IMR-90 (cell line): ENCODE results near the gene PLPP4. TPM values are rescaled to one million over a fixed set of nuclear protein-coding genes. Genes with fewer than 3 reads are reported as not detected.

Experiments used
- ATAC-seq: fragments of 200-7000 bp; cut with Tn5 transposase; 2 replicates; pipeline ENCODE4 v1.9.1; 2020; ENCODE audit warnings: low read depth, mild to moderate bottlenecking, moderate library complexity
- BruUV-seq: library from RNA; stranded (reverse); fragments of 400-500 nt; replicated peaks from 2 replicates; lab custom pipeline; 2021; lab: Mats Ljungman, UMichigan
- CTCF ChIA-PET: fragments of 300-600 bp; formaldehyde crosslinking; extraction: SDS; loops from one replicate; lab custom pipeline; 2021; ENCODE audit warnings: antibody characterized with exemption; lab: Yijun Ruan, JAX
- POLR2A ChIA-PET: fragments of 300-600 bp; sonication (Branson Sonifier 250); formaldehyde crosslinking; loops from one replicate; lab custom pipeline; 2022; ENCODE audit warnings: antibody characterized with exemption; ENCODE audit not compliant: unreplicated experiment; lab: Charles Lee
- DNase-seq: peaks from one replicate; pipeline ENCODE4 v3.0.0; 2013
- H2AFZ ChIP-seq: replicated peaks from 2 replicates; pipeline ENCODE3; 2013; ENCODE audit warnings: low read length, mild to moderate bottlenecking; ENCODE audit not compliant: poor library complexity
- H2AK5ac ChIP-seq: 2 replicates; pipeline ENCODE4 v1.6.1; 2013; ENCODE audit warnings: low read depth, low read length, inconsistent platforms
- H2AK9ac ChIP-seq: replicated peaks from 2 replicates; pipeline ENCODE3; 2013; ENCODE audit warnings: mild to moderate bottlenecking, low read depth, low read length, moderate library complexity; ENCODE audit not compliant: poor library complexity
- H2BK120ac ChIP-seq: 2 replicates; pipeline ENCODE4 v1.6.1; 2013; ENCODE audit warnings: low read depth, low read length, inconsistent platforms
- H2BK15ac ChIP-seq: 3 replicates; pipeline ENCODE4 v1.6.1; 2013; ENCODE audit warnings: low read depth, low read length, inconsistent platforms
- H2BK20ac ChIP-seq: 2 replicates; pipeline ENCODE4 v1.6.1; 2013; ENCODE audit warnings: low read depth, mild to moderate bottlenecking, inconsistent platforms, low read length, moderate library complexity
- H2BK5ac ChIP-seq: 2 replicates; pipeline ENCODE4 v1.6.1; 2013; ENCODE audit warnings: mild to moderate bottlenecking, low read depth, low read length, inconsistent platforms; ENCODE audit not compliant: poor library complexity, severe bottlenecking
- H3K14ac ChIP-seq: replicated peaks from 2 replicates; pipeline ENCODE4 v1.6.1; 2013; ENCODE audit warnings: low read depth, low read length, inconsistent platforms
- H3K18ac ChIP-seq: 2 replicates; pipeline ENCODE4 v1.6.1; 2013; ENCODE audit warnings: low read depth, low read length, control low read depth
- H3K23ac ChIP-seq: 2 replicates; pipeline ENCODE4 v1.6.1; 2013; ENCODE audit warnings: low read depth, low read length, inconsistent platforms
- H3K27ac ChIP-seq: 2 replicates; pipeline ENCODE4 v1.5.1; 2013; ENCODE audit warnings: mild to moderate bottlenecking, control low read depth, low read length; ENCODE audit not compliant: insufficient read depth
- H3K27me3 ChIP-seq: 2 replicates; pipeline ENCODE4 v1.6.1; 2013; ENCODE audit warnings: low read length; ENCODE audit not compliant: control insufficient read depth, insufficient read depth
- H3K36me3 ChIP-seq: 2 replicates; pipeline ENCODE4 v1.6.1; 2013; ENCODE audit warnings: low read length, mixed read lengths; ENCODE audit not compliant: control insufficient read depth, insufficient read depth
- H3K4ac ChIP-seq: 2 replicates; pipeline ENCODE4 v1.6.1; 2013; ENCODE audit warnings: low read depth, low read length, inconsistent platforms
- H3K4me1 ChIP-seq: 2 replicates; pipeline ENCODE4 v1.6.1; 2013; ENCODE audit warnings: low read length, mixed read lengths; ENCODE audit not compliant: control insufficient read depth, insufficient read depth
- H3K4me2 ChIP-seq: 2 replicates; pipeline ENCODE4 v1.6.1; 2013; ENCODE audit warnings: low read depth, mild to moderate bottlenecking, control low read depth, low read length, moderate library complexity
- H3K4me3 ChIP-seq: 2 replicates; pipeline ENCODE4 v1.5.1; 2013; ENCODE audit warnings: low read depth, mild to moderate bottlenecking, control low read depth, low read length, moderate library complexity; ENCODE audit not compliant: insufficient read depth
- H3K56ac ChIP-seq: 2 replicates; pipeline ENCODE4 v1.6.1; 2013; ENCODE audit warnings: low read length, inconsistent platforms; ENCODE audit not compliant: insufficient read depth; ENCODE audit errors: extremely low read depth
- H3K79me1 ChIP-seq, 2 experiments: 2 replicates each; pipeline ENCODE4 v1.6.1; 2013; ENCODE audit warnings: low read length in 2 of 2, inconsistent platforms in 1 of 2, low read depth in 1 of 2
- H3K9ac ChIP-seq: 2 replicates; pipeline ENCODE4 v1.6.1; 2013; ENCODE audit warnings: low read depth, low read length, control low read depth
- H3K9me1 ChIP-seq: 2 replicates; pipeline ENCODE4 v1.6.1; 2013; ENCODE audit warnings: low read length, inconsistent platforms; ENCODE audit not compliant: insufficient read depth
- H3K9me3 ChIP-seq: 2 replicates; pipeline ENCODE4 v1.6.1; 2013; ENCODE audit warnings: low read length; ENCODE audit not compliant: control insufficient read depth, insufficient read depth
- H4K20me1 ChIP-seq: 2 replicates; pipeline ENCODE4 v1.6.1; 2013; ENCODE audit warnings: low read length, inconsistent platforms; ENCODE audit not compliant: insufficient read depth
- H4K5ac ChIP-seq: 2 replicates; pipeline ENCODE4 v1.6.1; 2013; ENCODE audit warnings: mild to moderate bottlenecking, low read depth, low read length, control low read depth
- H4K8ac ChIP-seq, 2 experiments: 2 replicates each; pipeline ENCODE4 v1.6.1; 2013; ENCODE audit warnings: low read depth in 2 of 2, low read length in 2 of 2, control low read depth in 1 of 2, inconsistent platforms in 1 of 2
- H4K91ac ChIP-seq: 2 replicates; pipeline ENCODE4 v1.6.1; 2013; ENCODE audit warnings: low read depth, low read length, inconsistent platforms; ENCODE audit not compliant: insufficient read depth
- ELK1 ChIP-seq: fragments of 150-350 bp; IDR thresholded peaks from 2 replicates; pipeline ENCODE4 v1.6.1; 2016; ENCODE audit warnings: low read depth, mild to moderate bottlenecking, low read length, moderate library complexity, borderline replicate concordance
- NFE2L2 ChIP-seq: fragments of 150-350 bp; IDR thresholded peaks from 2 replicates; pipeline ENCODE4 v1.6.1; 2016; ENCODE audit warnings: low read depth, mild to moderate bottlenecking, low read length
- RCOR1 ChIP-seq: IDR thresholded peaks from 2 replicates; pipeline ENCODE4 v1.6.1; 2012; ENCODE audit warnings: mild to moderate bottlenecking, low read length, improper control_type of control experiment; ENCODE audit not compliant: insufficient replicate concordance
- RFX5 ChIP-seq: IDR thresholded peaks from 2 replicates; pipeline ENCODE4 v1.8.0; 2012; ENCODE audit warnings: low read depth, mild to moderate bottlenecking, low read length, moderate library complexity
- SMC3 ChIP-seq: fragments of 150-350 bp; IDR thresholded peaks from 2 replicates; pipeline ENCODE4 v1.6.1; 2016; ENCODE audit warnings: low read depth, mild to moderate bottlenecking, antibody characterized with exemption, low read length, moderate library complexity
- USF2 ChIP-seq: fragments of 150-350 bp; IDR thresholded peaks from 2 replicates; pipeline ENCODE4 v1.6.1; 2017; ENCODE audit warnings: mild to moderate bottlenecking, antibody characterized with exemption, low read length, low read depth
- WGBS, 2 experiments: methylation state at CpG; one replicate each; pipeline versions ENCODE4 v1.1.5 to v1.1.7; 2013; ENCODE audit warnings: missing lambda C conversion rate in 2 of 2; ENCODE audit not compliant: insufficient read length in 1 of 2; ENCODE audit errors: extremely low coverage in 2 of 2; 5-methylcytosine and 5-hydroxymethylcytosine counted together
- dilution Hi-C: fragments of 300-500 bp; cut with HindIII; formaldehyde crosslinking; loops from one replicate; pipeline ENCODE4 v1.14.3; 2018; ENCODE audit warnings: low sequenced_read_pairs; ENCODE audit not compliant: unreplicated experiment
- in situ Hi-C: fragments of 300-500 bp; cut with MboI; formaldehyde crosslinking; loops from 3 replicates; pipeline ENCODE4 v1.14.3; 2019; ENCODE audit warnings: low sequenced_read_pairs, inconsistent platforms, mixed read lengths
- intact Hi-C: fragments of 100-400 bp; cut with micrococcal nuclease; formaldehyde crosslinking; loops from 2 replicates; pipeline ENCODE4 v1.10.0; 2022
- polyA plus RNA-seq, 3 experiments: library from polyadenylated mRNA; depleted of rRNA; stranded (reverse); fragments of >200 nt; gene quantifications; 2 replicates each; pipeline ENCODE4 v1.2.3, GENCODE V29; 2012; ENCODE audit warnings: low replicate concordance in 1 of 3
- total RNA-seq: library from RNA; depleted of rRNA; stranded (reverse); fragments of >200 nt; gene quantifications from 2 replicates; pipeline ENCODE4 v1.2.3, GENCODE V29; 2012

PLPP4 gene
- total and polyA plus RNA-seq, 2 of the 4 experiments (the other 2 are of a cell fraction) = 0.18 to 0.60 TPM

- Histone ChIP-seq H3K4me2 (no peak overlapping the region), H2BK15ac (no peak overlapping the region), H2BK120ac (no peak overlapping the region), H3K27me3 (no peaks in the 10 kb centered on the region), H3K9me3 (peaks cover 22% of the 10 kb centered on the region), H3K14ac (no peak overlapping the region), H2BK5ac (no peak overlapping the region), H2AK9ac (no peak overlapping the region), H3K4me1 (no peaks in the 10 kb centered on the region), H3K4ac (no peak overlapping the region), H2BK20ac (no peak overlapping the region), H3K9me1 (no peaks in the 10 kb centered on the region), H3K18ac (no peak overlapping the region), H2AK5ac (no peak overlapping the region), H3K79me1 (no peaks in the 10 kb centered on the region), H3K4me3 (no peak overlapping the region), H4K8ac (no peak overlapping the region), H3K27ac (no peak overlapping the region), H2AFZ (no peak overlapping the region), H4K20me1 (no peaks in the 10 kb centered on the region), H3K23ac (no peak overlapping the region), H4K5ac (no peak overlapping the region), H4K91ac (no peak overlapping the region), H3K9ac (no peak overlapping the region), H3K56ac (no peak overlapping the region), H3K36me3 (no peaks in the 10 kb centered on the region)
- TF ChIP-seq RCOR1 = no peak
- no peak for TF ChIP-seq SMC3
- no peak for TF ChIP-seq RFX5
- no peak for TF ChIP-seq USF2
- no peak for TF ChIP-seq ELK1
- TF ChIP-seq NFE2L2 = no peak
- WGBS, 2 experiments = no CpG with 5 or more reads among the region's 1 CpG
- ATAC-seq (no peak), DNase-seq (no peak)
- intact Hi-C loops (no loop called here), in situ Hi-C loops (no loop called here), dilution Hi-C loops (no loop called here)
- ChIA-PET CTCF (no interaction called here), POLR2A (no interaction called here)
- BruUV-seq = no TSS peak
Observed at GRCh38 chr10:120490288-120490687, 33.3 kb downstream of the PLPP4 start.
